ENCODE results near the gene CHTF8.

DNA sequence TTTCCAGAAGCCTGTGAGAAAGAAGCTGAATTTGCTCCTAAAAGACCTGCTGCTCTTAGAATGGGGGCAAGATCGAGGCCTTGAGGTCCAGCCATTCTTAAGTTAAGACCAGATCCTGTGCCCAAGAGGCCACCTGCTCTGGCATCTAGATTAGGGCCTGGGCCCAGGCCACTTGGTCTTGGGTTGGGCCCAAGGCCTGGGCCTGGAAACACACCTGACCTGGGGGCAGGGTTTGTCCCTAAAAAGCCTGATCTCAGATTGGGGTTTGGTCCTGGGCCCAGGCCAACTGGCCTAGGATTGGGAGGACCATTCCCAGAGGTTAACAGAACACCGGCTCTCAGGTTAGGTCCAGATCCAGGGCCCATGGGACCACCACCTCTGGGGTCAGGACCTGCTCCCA lies 12.9 kb downstream of the CHTF8 start:
- TF ChIP-seq CTCF (IDR thresholded peaks at IDR 0.05; ENCODE audit: low read depth, low read length) (no peak), POLR2A (IDR thresholded peaks at IDR 0.05; ENCODE audit: extremely low read depth, insufficient read length) (no peak)

All from NB4 (cell line).